HepG2 (cell line): ENCODE data around the gene CNIH4. TPM values are rescaled to one million over a fixed set of nuclear protein-coding genes. Genes with fewer than 3 reads are reported as not detected.
A peak's percentile ranks its signal among the peaks of the same experiment; 100 is the strongest.

Source experiments
- CBFB ChIP-seq: sonication (generic); formaldehyde crosslinking; IDR thresholded peaks from 2 replicates; pipeline ENCODE4 v1.4.0; 2020; ENCODE audit warnings: missing genetic modification reagents
- KLF15 ChIP-seq: sonication (generic); formaldehyde crosslinking; IDR thresholded peaks from 2 replicates; pipeline ENCODE4 v1.8.1; 2023; ENCODE audit warnings: borderline replicate concordance, mild to moderate bottlenecking, inconsistent platforms, missing genetic modification reagents, mixed read lengths
- PHF20 ChIP-seq: sonication (generic); formaldehyde crosslinking; IDR thresholded peaks from 2 replicates; pipeline ENCODE4 v1.5.0; 2020; ENCODE audit warnings: mild to moderate bottlenecking, missing genetic modification reagents
- SAP130 ChIP-seq: IDR thresholded peaks from 2 replicates; pipeline ENCODE4 v1.6.1; 2016; ENCODE audit warnings: low read depth
- SATB2 ChIP-seq: sonication (generic); formaldehyde crosslinking; IDR thresholded peaks from 2 replicates; pipeline ENCODE4 v1.5.0; 2020; ENCODE audit warnings: missing genetic modification reagents
- SRY ChIP-seq: sonication (generic); formaldehyde crosslinking; IDR thresholded peaks from 2 replicates; pipeline ENCODE4 v1.8.0; 2022; ENCODE audit warnings: mild to moderate bottlenecking, missing genetic modification reagents
- U2AF2 ChIP-seq: fragments of 200-400 bp; formaldehyde crosslinking; IDR thresholded peaks from 2 replicates; pipeline ENCODE4 v1.6.1; 2017; ENCODE audit warnings: low read depth, mild to moderate bottlenecking, low read length
- ZBTB1 ChIP-seq: sonication (generic); formaldehyde crosslinking; IDR thresholded peaks from 2 replicates; pipeline ENCODE4 v1.4.0; 2020; ENCODE audit warnings: missing genetic modification reagents, borderline replicate concordance
- ZNF138 ChIP-seq: sonication (generic); formaldehyde crosslinking; IDR thresholded peaks from 2 replicates; pipeline ENCODE4 v1.5.0; 2020; ENCODE audit warnings: mild to moderate bottlenecking, low read depth, missing genetic modification reagents
- ZNF335 ChIP-seq: sonication (generic); formaldehyde crosslinking; IDR thresholded peaks from 2 replicates; pipeline ENCODE4 v1.4.0; 2020; ENCODE audit warnings: missing genetic modification reagents
- ZNF598 ChIP-seq: sonication (generic); formaldehyde crosslinking; IDR thresholded peaks from 2 replicates; pipeline ENCODE4 v1.5.1; 2020; ENCODE audit warnings: mild to moderate bottlenecking, missing genetic modification reagents, borderline replicate concordance
- ZSCAN25 ChIP-seq: sonication (generic); formaldehyde crosslinking; IDR thresholded peaks from 2 replicates; pipeline ENCODE4 v1.8.0; 2022; ENCODE audit warnings: mild to moderate bottlenecking, missing genetic modification reagents
- polyA plus RNA-seq, 8 experiments: library from polyadenylated mRNA; depleted of rRNA in 3 of 8; stranded (reverse) in 7 of 8; unstranded in 1 of 8; fragments of >200 nt; fragmentation: Illumina TruSeq in 4 of 8; extraction: Trizol in 4 of 8; gene quantifications; 2 replicates each; pipeline versions ENCODE4 v1.2.1 to v1.2.3, GENCODE V29; 2011 to 2016; ENCODE audit warnings: low read depth in 4 of 8, missing spikeins in 1 of 8, mixed read lengths in 1 of 8; ENCODE audit not compliant: insufficient read depth in 1 of 8
- total RNA-seq, 5 experiments: library from RNA; depleted of rRNA; stranded (reverse); fragments of >200 nt; fragmentation: Illumina TruSeq; extraction: Trizol; gene quantifications; 2 replicates each; pipeline ENCODE4 v1.2.3, GENCODE V29; 2016; ENCODE audit warnings: low read depth in 1 of 5
- TF ChIP-seq, protein P1 (sequence below): sonication (generic); formaldehyde crosslinking; IDR thresholded peaks from 2 replicates; pipeline ENCODE4 v1.5.1; 2020; ENCODE audit warnings: missing genetic modification reagents, mild to moderate bottlenecking, borderline replicate concordance
- TF ChIP-seq, protein P2 (sequence below): sonication (generic); formaldehyde crosslinking; IDR thresholded peaks from 2 replicates; pipeline ENCODE4 v1.4.0; 2020; ENCODE audit warnings: missing genetic modification reagents, borderline replicate concordance
- TF ChIP-seq, protein P3 (sequence below): IDR thresholded peaks from 2 replicates; pipeline ENCODE4 v1.4.0; 2020; ENCODE audit warnings: mild to moderate bottlenecking, missing genetic modification reagents

Gene CNIH4
- total and polyA plus RNA-seq, 2 of the 13 experiments (the other 11 are each of a cell fraction or from before 2014, with no cell fraction given): 51.8 to 52.9 TPM

DNA sequence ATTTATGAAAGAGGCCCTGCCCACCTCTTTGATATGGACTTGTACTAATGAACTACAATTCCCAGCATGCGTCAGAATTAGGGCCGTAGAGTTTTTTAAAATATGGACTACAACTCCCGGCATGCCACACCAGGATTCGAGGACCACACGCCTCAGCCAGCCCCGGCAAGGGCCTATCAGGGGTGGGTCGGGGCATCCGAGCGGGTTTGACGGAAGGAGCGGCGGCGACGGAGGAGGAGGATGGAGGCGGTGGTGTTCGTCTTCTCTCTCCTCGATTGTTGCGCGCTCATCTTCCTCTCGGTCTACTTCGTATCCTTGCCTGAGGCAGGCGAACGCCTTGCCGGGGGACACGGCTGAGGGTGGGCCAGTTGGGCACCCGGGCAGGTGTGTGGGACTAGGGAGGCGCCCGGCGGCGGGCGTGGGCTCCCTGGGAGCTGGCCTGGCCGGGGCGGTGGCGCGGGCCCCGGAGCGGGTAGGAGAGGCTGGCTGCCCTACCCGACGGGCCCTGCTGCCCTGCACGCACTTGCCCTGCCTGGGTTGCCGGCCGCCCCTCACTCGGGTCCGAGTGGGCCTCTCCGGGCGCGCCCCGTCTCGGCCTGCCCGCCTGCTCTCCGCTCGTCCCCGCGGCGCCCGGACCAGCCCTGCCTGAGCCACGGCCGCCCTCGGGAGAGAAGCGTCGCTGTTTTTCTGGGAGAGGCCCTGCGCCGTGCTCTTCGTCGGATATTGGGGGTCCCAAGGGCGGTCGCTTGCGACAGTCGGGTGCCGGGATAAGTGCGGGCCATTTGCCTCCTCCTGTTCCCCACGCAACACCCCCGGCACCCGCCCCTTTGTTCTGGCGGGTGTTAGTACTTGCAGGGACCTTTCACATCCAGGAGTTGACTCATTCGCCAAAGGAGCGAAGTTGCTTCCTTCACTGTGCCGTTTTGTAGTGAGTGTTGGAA, at the start of gene CNIH4 (continued):
- TF ChIP-seq, protein P1, sequence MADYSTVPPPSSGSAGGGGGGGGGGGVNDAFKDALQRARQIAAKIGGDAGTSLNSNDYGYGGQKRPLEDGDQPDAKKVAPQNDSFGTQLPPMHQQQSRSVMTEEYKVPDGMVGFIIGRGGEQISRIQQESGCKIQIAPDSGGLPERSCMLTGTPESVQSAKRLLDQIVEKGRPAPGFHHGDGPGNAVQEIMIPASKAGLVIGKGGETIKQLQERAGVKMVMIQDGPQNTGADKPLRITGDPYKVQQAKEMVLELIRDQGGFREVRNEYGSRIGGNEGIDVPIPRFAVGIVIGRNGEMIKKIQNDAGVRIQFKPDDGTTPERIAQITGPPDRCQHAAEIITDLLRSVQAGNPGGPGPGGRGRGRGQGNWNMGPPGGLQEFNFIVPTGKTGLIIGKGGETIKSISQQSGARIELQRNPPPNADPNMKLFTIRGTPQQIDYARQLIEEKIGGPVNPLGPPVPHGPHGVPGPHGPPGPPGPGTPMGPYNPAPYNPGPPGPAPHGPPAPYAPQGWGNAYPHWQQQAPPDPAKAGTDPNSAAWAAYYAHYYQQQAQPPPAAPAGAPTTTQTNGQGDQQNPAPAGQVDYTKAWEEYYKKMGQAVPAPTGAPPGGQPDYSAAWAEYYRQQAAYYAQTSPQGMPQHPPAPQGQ (CRISPR knock-in tag): no peak
- TF ChIP-seq CBFB (peak; percentile 45; the same call in 1 of the 2 replicates), PHF20 (CRISPR knock-in tag) (peak; percentile 66), ZBTB1 (no peak), SATB2 (CRISPR knock-in tag) (no peak), ZSCAN25 (peak; percentile 66; the same call in 1 of the 2 replicates), KLF15 (CRISPR knock-in tag) (0 out of 2 replicates have a peak, but pooled peaks have one; percentile 25), SAP130 (peak; percentile 91), SRY (CRISPR knock-in tag) (0 out of 2 replicates have a peak, but pooled peaks have one; percentile 33), ZNF598 (CRISPR knock-in tag) (no peak), ZNF335 (CRISPR knock-in tag) (peak; percentile 98), ZNF138 (CRISPR knock-in tag) (no peak), U2AF2 (no peak)
- TF ChIP-seq, protein P2, sequence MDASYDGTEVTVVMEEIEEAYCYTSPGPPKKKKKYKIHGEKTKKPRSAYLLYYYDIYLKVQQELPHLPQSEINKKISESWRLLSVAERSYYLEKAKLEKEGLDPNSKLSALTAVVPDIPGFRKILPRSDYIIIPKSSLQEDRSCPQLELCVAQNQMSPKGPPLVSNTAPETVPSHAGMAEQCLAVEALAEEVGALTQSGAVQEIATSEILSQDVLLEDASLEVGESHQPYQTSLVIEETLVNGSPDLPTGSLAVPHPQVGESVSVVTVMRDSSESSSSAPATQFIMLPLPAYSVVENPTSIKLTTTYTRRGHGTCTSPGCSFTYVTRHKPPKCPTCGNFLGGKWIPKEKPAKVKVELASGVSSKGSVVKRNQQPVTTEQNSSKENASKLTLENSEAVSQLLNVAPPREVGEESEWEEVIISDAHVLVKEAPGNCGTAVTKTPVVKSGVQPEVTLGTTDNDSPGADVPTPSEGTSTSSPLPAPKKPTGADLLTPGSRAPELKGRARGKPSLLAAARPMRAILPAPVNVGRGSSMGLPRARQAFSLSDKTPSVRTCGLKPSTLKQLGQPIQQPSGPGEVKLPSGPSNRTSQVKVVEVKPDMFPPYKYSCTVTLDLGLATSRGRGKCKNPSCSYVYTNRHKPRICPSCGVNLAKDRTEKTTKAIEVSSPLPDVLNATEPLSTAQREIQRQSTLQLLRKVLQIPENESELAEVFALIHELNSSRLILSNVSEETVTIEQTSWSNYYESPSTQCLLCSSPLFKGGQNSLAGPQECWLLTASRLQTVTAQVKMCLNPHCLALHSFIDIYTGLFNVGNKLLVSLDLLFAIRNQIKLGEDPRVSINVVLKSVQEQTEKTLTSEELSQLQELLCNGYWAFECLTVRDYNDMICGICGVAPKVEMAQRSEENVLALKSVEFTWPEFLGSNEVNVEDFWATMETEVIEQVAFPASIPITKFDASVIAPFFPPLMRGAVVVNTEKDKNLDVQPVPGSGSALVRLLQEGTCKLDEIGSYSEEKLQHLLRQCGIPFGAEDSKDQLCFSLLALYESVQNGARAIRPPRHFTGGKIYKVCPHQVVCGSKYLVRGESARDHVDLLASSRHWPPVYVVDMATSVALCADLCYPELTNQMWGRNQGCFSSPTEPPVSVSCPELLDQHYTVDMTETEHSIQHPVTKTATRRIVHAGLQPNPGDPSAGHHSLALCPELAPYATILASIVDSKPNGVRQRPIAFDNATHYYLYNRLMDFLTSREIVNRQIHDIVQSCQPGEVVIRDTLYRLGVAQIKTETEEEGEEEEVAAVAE (CRISPR knock-in tag): peak; percentile 77; the same call in 1 of the 2 replicates
- TF ChIP-seq, protein P3, sequence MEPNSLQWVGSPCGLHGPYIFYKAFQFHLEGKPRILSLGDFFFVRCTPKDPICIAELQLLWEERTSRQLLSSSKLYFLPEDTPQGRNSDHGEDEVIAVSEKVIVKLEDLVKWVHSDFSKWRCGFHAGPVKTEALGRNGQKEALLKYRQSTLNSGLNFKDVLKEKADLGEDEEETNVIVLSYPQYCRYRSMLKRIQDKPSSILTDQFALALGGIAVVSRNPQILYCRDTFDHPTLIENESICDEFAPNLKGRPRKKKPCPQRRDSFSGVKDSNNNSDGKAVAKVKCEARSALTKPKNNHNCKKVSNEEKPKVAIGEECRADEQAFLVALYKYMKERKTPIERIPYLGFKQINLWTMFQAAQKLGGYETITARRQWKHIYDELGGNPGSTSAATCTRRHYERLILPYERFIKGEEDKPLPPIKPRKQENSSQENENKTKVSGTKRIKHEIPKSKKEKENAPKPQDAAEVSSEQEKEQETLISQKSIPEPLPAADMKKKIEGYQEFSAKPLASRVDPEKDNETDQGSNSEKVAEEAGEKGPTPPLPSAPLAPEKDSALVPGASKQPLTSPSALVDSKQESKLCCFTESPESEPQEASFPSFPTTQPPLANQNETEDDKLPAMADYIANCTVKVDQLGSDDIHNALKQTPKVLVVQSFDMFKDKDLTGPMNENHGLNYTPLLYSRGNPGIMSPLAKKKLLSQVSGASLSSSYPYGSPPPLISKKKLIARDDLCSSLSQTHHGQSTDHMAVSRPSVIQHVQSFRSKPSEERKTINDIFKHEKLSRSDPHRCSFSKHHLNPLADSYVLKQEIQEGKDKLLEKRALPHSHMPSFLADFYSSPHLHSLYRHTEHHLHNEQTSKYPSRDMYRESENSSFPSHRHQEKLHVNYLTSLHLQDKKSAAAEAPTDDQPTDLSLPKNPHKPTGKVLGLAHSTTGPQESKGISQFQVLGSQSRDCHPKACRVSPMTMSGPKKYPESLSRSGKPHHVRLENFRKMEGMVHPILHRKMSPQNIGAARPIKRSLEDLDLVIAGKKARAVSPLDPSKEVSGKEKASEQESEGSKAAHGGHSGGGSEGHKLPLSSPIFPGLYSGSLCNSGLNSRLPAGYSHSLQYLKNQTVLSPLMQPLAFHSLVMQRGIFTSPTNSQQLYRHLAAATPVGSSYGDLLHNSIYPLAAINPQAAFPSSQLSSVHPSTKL (CRISPR knock-in tag): peak; percentile 3; the same call in 1 of the 2 replicates
